Measurements from ENCODE around the gene LASP1.

DNA sequence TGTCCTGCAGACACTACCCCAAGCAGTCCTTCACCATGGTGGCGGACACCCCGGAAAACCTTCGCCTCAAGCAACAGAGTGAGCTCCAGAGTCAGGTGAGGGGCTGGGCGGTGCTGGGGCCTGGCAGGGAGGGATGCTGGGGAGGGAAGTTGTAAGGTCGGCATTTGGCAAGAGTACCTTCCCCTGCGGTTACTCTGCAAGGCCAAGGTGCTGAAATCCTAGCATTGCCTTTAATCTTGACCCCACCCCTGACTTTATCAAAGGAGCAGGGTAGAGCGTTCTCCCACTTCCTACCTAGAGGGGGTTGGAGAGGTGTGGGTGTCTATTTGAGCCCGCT, 20.5 kb downstream of the LASP1 start:
- no peak for TF ChIP-seq POLR2A (IDR thresholded peaks at IDR 0.05)
- TF ChIP-seq, protein P1, sequence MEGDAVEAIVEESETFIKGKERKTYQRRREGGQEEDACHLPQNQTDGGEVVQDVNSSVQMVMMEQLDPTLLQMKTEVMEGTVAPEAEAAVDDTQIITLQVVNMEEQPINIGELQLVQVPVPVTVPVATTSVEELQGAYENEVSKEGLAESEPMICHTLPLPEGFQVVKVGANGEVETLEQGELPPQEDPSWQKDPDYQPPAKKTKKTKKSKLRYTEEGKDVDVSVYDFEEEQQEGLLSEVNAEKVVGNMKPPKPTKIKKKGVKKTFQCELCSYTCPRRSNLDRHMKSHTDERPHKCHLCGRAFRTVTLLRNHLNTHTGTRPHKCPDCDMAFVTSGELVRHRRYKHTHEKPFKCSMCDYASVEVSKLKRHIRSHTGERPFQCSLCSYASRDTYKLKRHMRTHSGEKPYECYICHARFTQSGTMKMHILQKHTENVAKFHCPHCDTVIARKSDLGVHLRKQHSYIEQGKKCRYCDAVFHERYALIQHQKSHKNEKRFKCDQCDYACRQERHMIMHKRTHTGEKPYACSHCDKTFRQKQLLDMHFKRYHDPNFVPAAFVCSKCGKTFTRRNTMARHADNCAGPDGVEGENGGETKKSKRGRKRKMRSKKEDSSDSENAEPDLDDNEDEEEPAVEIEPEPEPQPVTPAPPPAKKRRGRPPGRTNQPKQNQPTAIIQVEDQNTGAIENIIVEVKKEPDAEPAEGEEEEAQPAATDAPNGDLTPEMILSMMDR (IDR thresholded peaks at IDR 0.05) = no peak

Measured in esophagus squamous epithelium (tissue), 4 donors.